ENCODE results near the gene ZNF814.

GRCh38 chr19:57850553-57851017, 38.3 kb downstream of the ZNF814 start:
- TF ChIP-seq EZH2 (IDR thresholded peaks at IDR 0.05; ENCODE audit: insufficient read depth, poor library complexity, severe bottlenecking) (no peak), EZH2phosphoT487 (IDR thresholded peaks at IDR 0.05; ENCODE audit: insufficient read depth, low read depth) (no peak)
